Measurements from ENCODE around the gene ARL8B. TPM values are rescaled to one million over a fixed set of nuclear protein-coding genes. Genes with fewer than 3 reads are reported as not detected.
A peak's percentile ranks its signal among the peaks of the same experiment; 100 is the strongest.

ARL8B gene
- total RNA-seq, 1 donor from 2014 or later = 43.5 TPM

- DNase-seq (ENCODE audit: extremely low spot score, unreplicated experiment) = no peak
- peaks cover 60% of the 10 kb centered on the region for H3K4me1 Mint-ChIP-seq (ENCODE audit: unreplicated experiment)
- H3K9me3 Mint-ChIP-seq = peaks cover 4% of the 10 kb centered on the region
- no peak for TF ChIP-seq CTCF (conservative IDR thresholded peaks at IDR 0.05)
- peak overlapping the region; percentile 82 for H3K4me3 Mint-ChIP-seq
- no peaks in the 10 kb centered on the region for H3K27me3 Mint-ChIP-seq
- peaks cover 33% of the 10 kb centered on the region for H3K36me3 Mint-ChIP-seq
- H3K27ac Mint-ChIP-seq = peak overlapping the region; percentile 8
Measured at GRCh38 chr3:5190147-5190791, 68.2 kb downstream of the ARL8B start.

GRCh38 chr3:5191555-5192304 is 69.6 kb downstream of the ARL8B start:
- no peak for TF ChIP-seq CTCF (conservative IDR thresholded peaks at IDR 0.05)
- H3K27me3 Mint-ChIP-seq = no peaks in the 10 kb centered on the region
- H3K27ac Mint-ChIP-seq = peak overlapping the region; percentile 46
- peaks cover 54% of the 10 kb centered on the region for H3K4me1 Mint-ChIP-seq (ENCODE audit: unreplicated experiment)
- peaks cover 4% of the 10 kb centered on the region for H3K9me3 Mint-ChIP-seq
- H3K4me3 Mint-ChIP-seq = peak overlapping the region; percentile 46
- peaks cover 36% of the 10 kb centered on the region for H3K36me3 Mint-ChIP-seq
- DNase-seq (ENCODE audit: extremely low spot score, unreplicated experiment) = no peak

- H3K9me3 Mint-ChIP-seq = peaks cover 4% of the 10 kb centered on the region
- no peak overlapping the region for H3K4me3 Mint-ChIP-seq
- TF ChIP-seq CTCF (conservative IDR thresholded peaks at IDR 0.05) = no peak
- no peak for DNase-seq (ENCODE audit: extremely low spot score, unreplicated experiment)
- H3K27me3 Mint-ChIP-seq = no peaks in the 10 kb centered on the region
- H3K27ac Mint-ChIP-seq = peak overlapping the region; percentile 46
- peaks cover 55% of the 10 kb centered on the region for H3K4me1 Mint-ChIP-seq (ENCODE audit: unreplicated experiment)
- peaks cover 45% of the 10 kb centered on the region for H3K36me3 Mint-ChIP-seq
Measured at GRCh38 chr3:5192571-5193365, 70.7 kb downstream of the ARL8B start.

- no peaks in the 10 kb centered on the region for H3K9me3 Mint-ChIP-seq
- TF ChIP-seq CTCF (conservative IDR thresholded peaks at IDR 0.05) = no peak
- DNase-seq (ENCODE audit: extremely low spot score, unreplicated experiment) = no peak
- peak overlapping the region; percentile 67 for H3K27ac Mint-ChIP-seq
- peaks cover 48% of the 10 kb centered on the region for H3K4me1 Mint-ChIP-seq (ENCODE audit: unreplicated experiment)
- H3K4me3 Mint-ChIP-seq = no peak overlapping the region
- H3K27me3 Mint-ChIP-seq = no peaks in the 10 kb centered on the region
- peaks cover 46% of the 10 kb centered on the region for H3K36me3 Mint-ChIP-seq
Measured at GRCh38 chr3:5194341-5194740, 72.2 kb downstream of the ARL8B start.

GRCh38 chr3:5194801-5195509 is 72.9 kb downstream of the ARL8B start:
- H3K36me3 Mint-ChIP-seq = peaks cover 46% of the 10 kb centered on the region
- no peaks in the 10 kb centered on the region for H3K9me3 Mint-ChIP-seq
- H3K4me1 Mint-ChIP-seq (ENCODE audit: unreplicated experiment) = peaks cover 44% of the 10 kb centered on the region
- no peaks in the 10 kb centered on the region for H3K27me3 Mint-ChIP-seq
- no peak for TF ChIP-seq CTCF (conservative IDR thresholded peaks at IDR 0.05)
- no peak overlapping the region for H3K4me3 Mint-ChIP-seq
- DNase-seq (ENCODE audit: extremely low spot score, unreplicated experiment) = no peak
- peak overlapping the region; percentile 67 for H3K27ac Mint-ChIP-seq

Data from type B pancreatic cell (in vitro differentiated cells).